ENCODE results near the gene SKIL.

SKIL gene

GRCh38 chr3:170363471-170363994 is 6.0 kb downstream of the SKIL start:
- no peaks in the 10 kb centered on the region for H3K9me3 ChIP-seq (ENCODE audit: low read length)
- H2AFZ ChIP-seq (ENCODE audit: low read length) = no peak overlapping the region
- H3K79me2 ChIP-seq (ENCODE audit: insufficient read depth, low read length) = peaks cover 83% of the 10 kb centered on the region
- H3K9ac ChIP-seq (ENCODE audit: low read length) = no peak overlapping the region
- no peak overlapping the region for H3K4me3 ChIP-seq (ENCODE audit: low read depth, low read length, poor library complexity, severe bottlenecking)
- H3K27me3 ChIP-seq (ENCODE audit: insufficient read depth, low read length) = no peaks in the 10 kb centered on the region
- peaks cover 62% of the 10 kb centered on the region for H3K36me3 ChIP-seq (ENCODE audit: insufficient read depth, low read length)
- no peaks in the 10 kb centered on the region for H4K20me1 ChIP-seq (ENCODE audit: insufficient read depth, low read length)
- no peaks in the 10 kb centered on the region for H3K9me2 ChIP-seq (ENCODE audit: low read depth, low read length)
- H3K4me1 ChIP-seq (ENCODE audit: insufficient read depth, low read length, severe bottlenecking) = peaks cover 77% of the 10 kb centered on the region
- no peak overlapping the region for H3K27ac ChIP-seq (ENCODE audit: low read depth, low read length, poor library complexity, severe bottlenecking)
- peaks cover 3% of the 10 kb centered on the region for H3F3A ChIP-seq (ENCODE audit: insufficient read depth, low read length)
- peak overlapping the region; percentile 12; the same call in 1 of the 2 replicates for H3K4me2 ChIP-seq (ENCODE audit: low read length)
- TF ChIP-seq CTCF (IDR thresholded peaks at IDR 0.05; ENCODE audit: low read length) (no peak), EZH2 (IDR thresholded peaks at IDR 0.05; ENCODE audit: borderline replicate concordance, low read length) (no peak)

DNA sequence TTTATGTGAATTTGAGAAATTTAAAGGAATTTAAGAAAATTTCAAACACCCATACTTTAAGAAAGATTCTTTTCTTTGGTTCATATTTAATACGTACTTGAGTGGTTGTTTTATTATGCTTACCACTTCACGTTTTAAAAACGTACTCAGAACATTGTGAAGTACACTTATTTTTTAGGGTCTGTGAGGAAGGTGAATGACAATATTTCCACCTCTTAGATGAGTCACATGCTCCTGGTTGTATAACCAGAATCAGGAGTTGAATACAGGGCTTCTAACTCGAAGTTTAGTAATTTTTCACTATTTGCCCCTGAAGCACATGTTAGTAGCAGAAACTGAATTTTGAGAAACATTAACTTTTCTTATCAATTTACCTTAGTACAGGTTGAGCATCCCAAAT is 7.5 kb downstream of the SKIL start:
- Histone ChIP-seq H3K4me1 (ENCODE audit: insufficient read depth, low read length, severe bottlenecking) (peaks cover 67% of the 10 kb centered on the region), H3K27ac (ENCODE audit: low read depth, low read length, poor library complexity, severe bottlenecking) (peak overlapping the region; percentile 6), H3K4me3 (ENCODE audit: low read depth, low read length, poor library complexity, severe bottlenecking) (peak overlapping the region; percentile 5), H3K4me2 (ENCODE audit: low read length) (peak overlapping the region; percentile 14), H2AFZ (ENCODE audit: low read length) (no peak overlapping the region), H3K9me2 (ENCODE audit: low read depth, low read length) (no peaks in the 10 kb centered on the region), H3K36me3 (ENCODE audit: insufficient read depth, low read length) (peaks cover 58% of the 10 kb centered on the region), H3K9ac (ENCODE audit: low read length) (no peak overlapping the region), H3K79me2 (ENCODE audit: insufficient read depth, low read length) (peaks cover 82% of the 10 kb centered on the region), H4K20me1 (ENCODE audit: insufficient read depth, low read length) (no peaks in the 10 kb centered on the region), H3F3A (ENCODE audit: insufficient read depth, low read length) (peaks cover 6% of the 10 kb centered on the region), H3K9me3 (ENCODE audit: low read length) (no peaks in the 10 kb centered on the region), H3K27me3 (ENCODE audit: insufficient read depth, low read length) (no peaks in the 10 kb centered on the region)
- TF ChIP-seq EZH2 (IDR thresholded peaks at IDR 0.05; ENCODE audit: borderline replicate concordance, low read length) (no peak), CTCF (IDR thresholded peaks at IDR 0.05; ENCODE audit: low read length) (no peak)

DNA sequence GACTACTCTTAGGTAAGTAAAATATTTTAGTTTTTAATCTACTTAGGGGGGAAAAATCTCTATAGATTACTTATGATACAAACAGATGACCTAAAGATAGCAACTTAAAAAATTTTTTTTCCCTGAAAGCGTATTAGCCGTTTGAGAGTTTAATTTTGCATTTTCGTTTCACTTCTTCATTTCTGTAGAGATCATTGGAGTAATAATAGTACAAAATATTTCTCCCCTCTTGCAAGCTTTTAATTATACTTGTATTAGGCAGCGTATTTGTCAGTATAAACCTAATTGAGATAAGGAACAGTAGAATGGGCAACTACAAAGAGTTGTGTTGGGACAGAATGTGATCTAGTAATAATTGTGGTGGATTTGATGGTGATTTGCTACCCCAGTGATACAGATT is 10.3 kb downstream of the SKIL start:
- Histone ChIP-seq H3K4me1 (ENCODE audit: insufficient read depth, low read length, severe bottlenecking) (peaks cover 63% of the 10 kb centered on the region), H3K4me2 (ENCODE audit: low read length) (peak overlapping the region; percentile 40), H3K9me2 (ENCODE audit: low read depth, low read length) (no peaks in the 10 kb centered on the region), H3K27me3 (ENCODE audit: insufficient read depth, low read length) (no peaks in the 10 kb centered on the region), H3K79me2 (ENCODE audit: insufficient read depth, low read length) (peaks cover 86% of the 10 kb centered on the region), H2AFZ (ENCODE audit: low read length) (no peak overlapping the region), H3K9me3 (ENCODE audit: low read length) (no peaks in the 10 kb centered on the region), H3K27ac (ENCODE audit: low read depth, low read length, poor library complexity, severe bottlenecking) (peak overlapping the region; percentile 54), H3K9ac (ENCODE audit: low read length) (no peak overlapping the region), H3K4me3 (ENCODE audit: low read depth, low read length, poor library complexity, severe bottlenecking) (peak overlapping the region; percentile 7), H3K36me3 (ENCODE audit: insufficient read depth, low read length) (peaks cover 39% of the 10 kb centered on the region), H3F3A (ENCODE audit: insufficient read depth, low read length) (peaks cover 6% of the 10 kb centered on the region), H4K20me1 (ENCODE audit: insufficient read depth, low read length) (no peaks in the 10 kb centered on the region)
- TF ChIP-seq EZH2 (IDR thresholded peaks at IDR 0.05; ENCODE audit: borderline replicate concordance, low read length) (no peak), CTCF (IDR thresholded peaks at IDR 0.05; ENCODE audit: low read length) (no peak)

All from OCI-LY1 (cell line).